Esophagus mucosa (tissue), 1 donor: ENCODE results near the gene KAT8. TPM values are rescaled to one million over a fixed set of nuclear protein-coding genes. Genes with fewer than 3 reads are reported as not detected.
"Not testable (repeated sequence)": the region's sequence is repeated elsewhere in the genome, so short reads cannot be mapped to it uniquely, and the experiment has no call there.

Source experiments
- ATAC-seq: fragments of 200-7000 bp; cut with Tn5 transposase; one replicate; pipeline ENCODE4 v1.9.1; 2020
- total RNA-seq: library from RNA; stranded (reverse); gene quantifications from one replicate; pipeline ENCODE4 v1.2.4, GENCODE V29; 2023
- donor health status: DM: yes; HTN: yes; CAD: no.

KAT8 gene
- total RNA-seq, 1 donor from 2014 or later = 25.5 TPM

GRCh38 chr16:31083981-31084380, 33.5 kb upstream of the KAT8 start:
- no peak for ATAC-seq

- ATAC-seq = no peak
Observed at GRCh38 chr16:31084584-31085302, 32.7 kb upstream of the KAT8 start.

- no peak for ATAC-seq
Observed at GRCh38 chr16:31085411-31085810, 32.1 kb upstream of the KAT8 start.

GRCh38 chr16:31085873-31086628, 31.4 kb upstream of the KAT8 start:
- ATAC-seq = no peak

- no peak for ATAC-seq
Observed at GRCh38 chr16:31086629-31086906, 30.9 kb upstream of the KAT8 start.

- no peak for ATAC-seq
Observed at GRCh38 chr16:31087481-31087880, 30.0 kb upstream of the KAT8 start.

GRCh38 chr16:31087971-31088370, 29.5 kb upstream of the KAT8 start:
- no peak for ATAC-seq

- ATAC-seq = no peak
Observed at GRCh38 chr16:31088459-31089183, 28.8 kb upstream of the KAT8 start, which contains the start of gene PRSS53. Gene PRSS53 (minus strand): TSS chr16:31088943. CDS start chr16:31088809, 134 bp downstream.

- ATAC-seq = no peak
Observed at GRCh38 chr16:31089199-31089598, 28.3 kb upstream of the KAT8 start.

- ATAC-seq = no peak
Observed at GRCh38 chr16:31090540-31090939, 26.9 kb upstream of the KAT8 start.

- ATAC-seq = no peak
Observed at GRCh38 chr16:31092330-31092729, 25.1 kb upstream of the KAT8 start.

GRCh38 chr16:31093132-31093703, 24.2 kb upstream of the KAT8 start:
- no peak for ATAC-seq

GRCh38 chr16:31094088-31094423, 23.4 kb upstream of the KAT8 start:
- ATAC-seq = peak; percentile 2

GRCh38 chr16:31094424-31095120, 22.9 kb upstream of the KAT8 start, which contains the start of gene VKORC1:
Gene VKORC1 (minus strand): TSS chr16:31094797. CDS start chr16:31094729, 68 bp downstream.
- peak; percentile 92 for ATAC-seq

GRCh38 chr16:31099860-31100638, 17.4 kb upstream of the KAT8 start:
- ATAC-seq = no peak

GRCh38 chr16:31100876-31101641, 16.4 kb upstream of the KAT8 start:
- not testable (repeated sequence) for ATAC-seq

- peak; percentile 69 for ATAC-seq
Observed at GRCh38 chr16:31105677-31106213, 11.7 kb upstream of the KAT8 start.

GRCh38 chr16:31106509-31107464, 10.7 kb upstream of the KAT8 start:
- ATAC-seq = no peak

GRCh38 chr16:31107465-31107867, 10.0 kb upstream of the KAT8 start:
- no peak for ATAC-seq
